ENCODE data around the gene TIMM9. TPM values are rescaled to one million over a fixed set of nuclear protein-coding genes. Genes with fewer than 3 reads are reported as not detected.

TIMM9 gene
- total RNA-seq, 4 donors from 2014 or later = 35.4 to 57.8 (median 47.3) TPM

DNA sequence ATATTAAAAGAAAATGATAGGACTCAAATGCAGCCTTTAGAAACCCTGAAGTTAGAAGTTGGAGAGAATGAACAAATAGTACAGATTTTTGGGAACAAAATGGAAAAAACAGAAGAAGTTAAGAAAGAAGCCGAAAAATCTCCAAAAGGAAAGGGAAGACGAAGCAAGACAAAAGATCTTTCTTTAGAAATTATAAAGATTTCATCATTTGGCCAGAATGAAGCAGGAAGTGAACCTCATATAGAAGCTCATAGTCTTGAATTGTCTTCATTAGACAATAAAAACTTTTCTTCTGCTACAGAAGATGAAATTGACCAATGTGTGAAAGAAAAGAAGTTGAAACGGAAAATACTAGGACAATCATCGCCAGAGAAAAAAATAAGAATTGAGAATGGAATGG lies 63.0 kb downstream of the TIMM9 start:
- TF ChIP-seq CTCF (IDR thresholded peaks at IDR 0.05; ENCODE audit: low read depth) = no peak

DNA sequence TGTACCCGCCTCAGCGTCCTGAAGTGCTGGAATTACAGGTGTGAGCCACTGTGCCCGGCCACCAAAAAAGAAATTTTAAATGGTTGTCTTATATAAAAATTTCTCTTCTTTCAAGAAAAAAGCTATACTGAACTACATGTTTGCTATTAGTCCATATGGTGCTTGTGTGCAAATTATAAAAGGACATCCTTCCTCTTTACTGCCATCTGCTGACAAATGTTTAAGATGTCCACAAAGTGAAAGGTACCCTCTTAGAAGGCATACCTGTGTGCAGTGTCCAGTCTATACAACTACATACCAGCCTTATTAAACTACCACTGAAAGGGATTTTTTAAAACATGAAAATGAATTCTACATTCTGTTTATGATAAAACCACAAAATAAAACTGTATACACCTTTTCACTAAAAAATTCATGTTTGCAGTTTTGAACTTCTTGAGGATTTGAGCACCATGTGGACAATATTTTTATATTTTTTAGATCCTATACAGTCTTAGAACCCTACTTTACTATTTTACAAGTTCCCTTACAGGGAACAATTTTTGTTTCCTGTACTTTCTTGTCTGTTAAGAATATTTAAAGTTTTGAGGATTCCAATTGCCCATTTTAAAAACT lies 64.4 kb downstream of the TIMM9 start:
- no peak for TF ChIP-seq CTCF (IDR thresholded peaks at IDR 0.05; ENCODE audit: low read depth)

Small RNA genes within 50 kb of the gene (small RNA-seq; reads per million reads assigned to genes)
- not detected for gene HSBP1P1
- 0.49 reads per million for gene RF00019

Other genes with a start within 250 kb of the TIMM9 start
- 100 to 1,000 TPM in 1 of 4 donors, 10 to 100 TPM in 3; 63.2 to 102 (median 66.1) TPM for gene ACTR10, start 227.4 kb downstream of the TIMM9 start, total RNA-seq
- 100 to 1,000 TPM in 1 of 4 donors, 10 to 100 TPM in 3; 92.3 to 212 (median 95.7) TPM for gene PSMA3, start 182.7 kb downstream of the TIMM9 start, total RNA-seq
- gene ARID4A, start 129.0 kb downstream of the TIMM9 start, total RNA-seq = 10 to 100 TPM; 34.9 to 40.5 (median 39.7) TPM
- gene TOMM20L, start 31.6 kb downstream of the TIMM9 start, total RNA-seq = 1 to 10 TPM in 1 of 4 donors, not detected in 3; 2.6 TPM
- gene KIAA0586, start 188 bp upstream of the TIMM9 start, total RNA-seq = 10 to 100 TPM; 13.4 to 18.6 (median 14.7) TPM
- gene DACT1, start 210.4 kb upstream of the TIMM9 start, total RNA-seq = 1 to 10 TPM; 2.3 to 6.4 (median 3.2) TPM

All from subcutaneous adipose tissue (tissue), 4 donors.